GM18858 (cell line): ENCODE data around the gene PRKCA.

ENCODE experiments used
- ATAC-seq: cut with Tn5 transposase; IDR thresholded peaks from one replicate; pipeline ENCODE4 v1.9.1; 2021; ENCODE audit not compliant: unreplicated experiment

The PRKCA gene

GRCh38 chr17:66752411-66752810, 450.0 kb downstream of the PRKCA start:
- no peak for ATAC-seq

- ATAC-seq: no peak
These were observed 450.9 kb downstream of the PRKCA start for GRCh38 chr17:66753126-66753920.

GRCh38 chr17:66755101-66755943, 452.9 kb downstream of the PRKCA start:
- ATAC-seq: no peak

- ATAC-seq: no peak
These were observed 453.5 kb downstream of the PRKCA start for GRCh38 chr17:66755944-66756290.

GRCh38 chr17:66760324-66760723, 457.9 kb downstream of the PRKCA start:
- no peak for ATAC-seq

- no peak for ATAC-seq
These were observed 459.9 kb downstream of the PRKCA start for GRCh38 chr17:66762276-66762675.

- ATAC-seq: no peak
These were observed 460.6 kb downstream of the PRKCA start for GRCh38 chr17:66763056-66763455.

GRCh38 chr17:66764506-66764905, 462.1 kb downstream of the PRKCA start:
- ATAC-seq: no peak

- no peak for ATAC-seq
These were observed 464.9 kb downstream of the PRKCA start for GRCh38 chr17:66767154-66767933.

- ATAC-seq: no peak
These were observed 467.5 kb downstream of the PRKCA start for GRCh38 chr17:66769911-66770310.

GRCh38 chr17:66772148-66772812, 469.9 kb downstream of the PRKCA start:
- ATAC-seq: no peak

- no peak for ATAC-seq
These were observed 472.9 kb downstream of the PRKCA start for GRCh38 chr17:66775271-66775670.

- no peak for ATAC-seq
These were observed 473.5 kb downstream of the PRKCA start for GRCh38 chr17:66775881-66776400.

GRCh38 chr17:66776999-66777688, 474.7 kb downstream of the PRKCA start:
- ATAC-seq: no peak

GRCh38 chr17:66777689-66778225, 475.3 kb downstream of the PRKCA start:
- ATAC-seq: no peak

- ATAC-seq: no peak
These were observed 476.3 kb downstream of the PRKCA start for GRCh38 chr17:66778531-66779236.

- ATAC-seq: no peak
These were observed 476.8 kb downstream of the PRKCA start for GRCh38 chr17:66779237-66779606.

GRCh38 chr17:66781135-66781534, 478.7 kb downstream of the PRKCA start:
- ATAC-seq: no peak

GRCh38 chr17:66782851-66783250, 480.4 kb downstream of the PRKCA start:
- ATAC-seq: no peak
